Keratinocyte (primary cell): Measurements from ENCODE around the gene OR4E2. TPM values are rescaled to one million over a fixed set of nuclear protein-coding genes. Genes with fewer than 3 reads are reported as not detected.

ENCODE experiments used
- DNase-seq: peaks from one replicate; pipeline ENCODE4 v3.0.0-alpha.2; 2011; ENCODE audit warnings: low read depth, missing footprints, low spot score
- FAIRE-seq: peaks from 2 replicates; lab custom pipeline; 2011; peaks lifted over from hg19 to GRCh38; lab: Jason Lieb, UNC
- H2AFZ ChIP-seq: 2 replicates; pipeline ENCODE4 v1.6.0; 2012; ENCODE audit warnings: low read length, control low read depth, inconsistent platforms; ENCODE audit not compliant: control insufficient read depth
- H3K27ac ChIP-seq: 2 replicates; pipeline ENCODE4 v1.5.1; 2011; ENCODE audit warnings: low read length; ENCODE audit not compliant: control insufficient read depth, insufficient read depth
- H3K27me3 ChIP-seq: 3 replicates; pipeline ENCODE4 v1.6.0; 2011; ENCODE audit warnings: low read length; ENCODE audit not compliant: control insufficient read depth, insufficient read depth; ENCODE audit errors: extremely low read depth
- H3K36me3 ChIP-seq, 2 experiments: 2 replicates in 1 of 2; 3 replicates in 1 of 2; pipeline ENCODE4 v1.5.1; 2011; ENCODE audit warnings: low read length in 2 of 2, mild to moderate bottlenecking in 1 of 2; ENCODE audit not compliant: control insufficient read depth in 2 of 2, insufficient read depth in 2 of 2; ENCODE audit errors: extremely low read depth in 1 of 2
- H3K4me1 ChIP-seq: 3 replicates; pipeline ENCODE4 v1.5.1; 2011; ENCODE audit warnings: low read length; ENCODE audit not compliant: control insufficient read depth, insufficient read depth; ENCODE audit errors: extremely low read depth
- H3K4me2 ChIP-seq: 3 replicates; pipeline ENCODE4 v1.6.0; 2011; ENCODE audit warnings: low read depth, low read length; ENCODE audit not compliant: control insufficient read depth, insufficient read depth; ENCODE audit errors: extremely low read depth
- H3K4me3 ChIP-seq, 3 experiments: fragments of 200-600 bp in 1 of 3; sonication (generic) in 1 of 3; 2 replicates in 2 of 3; 3 replicates in 1 of 3; pipeline ENCODE4 v1.5.1; 2011 to 2016; ENCODE audit warnings: low read length in 3 of 3, mild to moderate bottlenecking in 3 of 3, control low read depth in 2 of 3, inconsistent platforms in 1 of 3, low read depth in 1 of 3, mixed read lengths in 1 of 3, mixed run types in 1 of 3, moderate library complexity in 1 of 3; ENCODE audit not compliant: control insufficient read depth in 2 of 3, insufficient read depth in 2 of 3; ENCODE audit errors: extremely low read depth in 1 of 3
- H3K79me2 ChIP-seq: 2 replicates; pipeline ENCODE4 v1.6.0; 2012; ENCODE audit warnings: low read length; ENCODE audit not compliant: control insufficient read depth, insufficient read depth
- H3K9ac ChIP-seq: 3 replicates; pipeline ENCODE4 v1.6.0; 2011; ENCODE audit warnings: low read length; ENCODE audit not compliant: control insufficient read depth, insufficient read depth; ENCODE audit errors: extremely low read depth
- H3K9me1 ChIP-seq: 3 replicates; pipeline ENCODE4 v1.6.0; 2011; ENCODE audit warnings: low read length; ENCODE audit not compliant: control insufficient read depth, insufficient read depth; ENCODE audit errors: extremely low read depth
- H3K9me3 ChIP-seq: 2 replicates; pipeline ENCODE4 v1.5.1; 2012; ENCODE audit warnings: low read depth, low read length; ENCODE audit not compliant: control insufficient read depth
- H4K20me1 ChIP-seq: 3 replicates; pipeline ENCODE4 v1.6.0; 2011; ENCODE audit warnings: low read length; ENCODE audit not compliant: control insufficient read depth, insufficient read depth; ENCODE audit errors: extremely low read depth
- CTCF ChIP-seq, 3 experiments: IDR thresholded peaks in 1 of 3; conservative IDR thresholded peaks in 1 of 3; optimal IDR thresholded peaks in 1 of 3; 2 replicates in 2 of 3; 3 replicates in 1 of 3; pipeline versions ENCODE3 to v1.5.1; 2011; ENCODE audit warnings: low read length in 3 of 3, mild to moderate bottlenecking in 3 of 3, moderate library complexity in 2 of 3, control low read depth in 1 of 3, inconsistent platforms in 1 of 3; ENCODE audit not compliant: insufficient read depth in 2 of 3; ENCODE audit errors: extremely low read depth in 1 of 3
- EZH2 ChIP-seq: IDR thresholded peaks from one replicate; pipeline ENCODE4 v1.6.1; 2012; ENCODE audit warnings: inconsistent platforms, mild to moderate bottlenecking, low read length, moderate library complexity
- dilution Hi-C: fragments of 300-500 bp; cut with MboI; formaldehyde crosslinking; loops from one replicate; pipeline ENCODE4 v1.7.0; 2020; ENCODE audit warnings: low sequenced_read_pairs; ENCODE audit not compliant: extremely low pct_ligation_motif_present
- polyA plus RNA-seq, 5 experiments: library from polyadenylated mRNA; depleted of rRNA in 3 of 5; stranded (reverse) in 3 of 5; stranded (forward) in 1 of 5; unstranded in 1 of 5; fragments of >200 nt; gene quantifications; 1 replicate in 1 of 5; 2 replicates in 3 of 5; 3 replicates in 1 of 5; pipeline versions ENCODE4 v1.2.1 to v1.2.3, GENCODE V29; 2011 to 2012; ENCODE audit warnings: missing spikeins in 2 of 5, low read depth in 1 of 5, low replicate concordance in 1 of 5

OR4E2 gene
- polyA plus RNA-seq, 1 donor (not counting 4 experiments of a cell fraction or from before 2014, with no cell fraction given) = not detected

GRCh38 chr14:21675566-21675965 lies 21.9 kb downstream of the OR4E2 start:
- no peak overlapping the region for H3K4me3 ChIP-seq
- dilution Hi-C loops = no loop called here
- H3K36me3 ChIP-seq = no peaks in the 10 kb centered on the region
- no peaks in the 10 kb centered on the region for H3K27me3 ChIP-seq
- H3K27ac ChIP-seq = no peak overlapping the region
- no peaks in the 10 kb centered on the region for H4K20me1 ChIP-seq
- H3K9me1 ChIP-seq = no peaks in the 10 kb centered on the region
- no peak overlapping the region for H3K4me2 ChIP-seq
- no peak overlapping the region for H2AFZ ChIP-seq
- no peaks in the 10 kb centered on the region for H3K4me1 ChIP-seq
- DNase-seq (no peak), FAIRE-seq (no peak)
- H3K9me3 ChIP-seq = no peaks in the 10 kb centered on the region
- no peak overlapping the region for H3K9ac ChIP-seq
- H3K79me2 ChIP-seq = no peaks in the 10 kb centered on the region
- TF ChIP-seq CTCF (optimal IDR thresholded peaks at IDR 0.05 in 1 of 3, IDR thresholded peaks at IDR 0.05 in 1 of 3, conservative IDR thresholded peaks at IDR 0.05 in 1 of 3; ENCODE audit: extremely low read depth in 1 of 3, insufficient read depth in 2 of 3, low read length in 3 of 3) (no peak), EZH2 (no peak)

GRCh38 chr14:21680072-21680471 lies 26.4 kb downstream of the OR4E2 start:
- FAIRE-seq (no peak), DNase-seq (no peak)
- Histone ChIP-seq H2AFZ (no peak overlapping the region), H3K4me1 (no peaks in the 10 kb centered on the region), H3K9me3 (no peaks in the 10 kb centered on the region), H3K27ac (no peak overlapping the region), H3K4me3 (no peak overlapping the region), H3K9ac (no peak overlapping the region), H3K36me3 (no peaks in the 10 kb centered on the region), H3K9me1 (no peaks in the 10 kb centered on the region), H3K79me2 (no peaks in the 10 kb centered on the region), H4K20me1 (no peaks in the 10 kb centered on the region), H3K4me2 (no peak overlapping the region), H3K27me3 (no peaks in the 10 kb centered on the region)
- dilution Hi-C loops = no loop called here
- TF ChIP-seq EZH2 = no peak
- TF ChIP-seq CTCF (optimal IDR thresholded peaks at IDR 0.05 in 1 of 3, IDR thresholded peaks at IDR 0.05 in 1 of 3, conservative IDR thresholded peaks at IDR 0.05 in 1 of 3; ENCODE audit: extremely low read depth in 1 of 3, insufficient read depth in 2 of 3, low read length in 3 of 3) = no peak
